GM19023 (cell line): ENCODE measurements around the gene CRIP1.

Experiments used
- ATAC-seq: cut with Tn5 transposase; IDR thresholded peaks from one replicate; pipeline ENCODE4 v1.9.1; 2021; ENCODE audit warnings: mild to moderate bottlenecking, moderate library complexity; ENCODE audit not compliant: unreplicated experiment

Gene CRIP1

DNA sequence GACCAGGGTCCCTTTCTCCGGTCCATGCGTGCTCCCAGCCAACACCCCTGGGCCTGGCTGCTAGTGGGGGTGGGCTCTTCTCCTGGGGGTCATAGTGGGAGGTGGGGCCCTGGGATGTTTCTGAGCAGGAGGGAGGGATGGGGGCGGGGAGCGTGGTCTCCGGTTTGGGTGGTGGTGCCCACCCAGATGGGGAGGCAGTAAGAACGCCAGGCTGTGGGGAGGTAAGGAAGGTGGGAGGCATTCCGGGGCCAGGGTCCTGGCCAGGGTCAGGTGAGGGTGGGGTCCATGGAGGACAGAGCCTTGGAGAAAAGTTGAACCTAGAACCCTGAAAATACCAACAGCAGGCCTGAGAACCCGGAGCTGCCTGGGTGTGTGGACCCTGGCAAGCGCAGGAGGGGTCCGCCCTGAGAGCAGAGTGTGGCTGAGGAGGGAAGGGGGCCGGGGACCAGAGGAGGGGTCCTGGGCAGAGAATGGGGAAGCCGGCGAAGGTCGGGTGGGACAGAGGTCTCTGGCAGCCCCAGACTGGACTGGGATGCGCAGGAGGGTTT, 6.4 kb upstream of the CRIP1 start:
- no peak for ATAC-seq

DNA sequence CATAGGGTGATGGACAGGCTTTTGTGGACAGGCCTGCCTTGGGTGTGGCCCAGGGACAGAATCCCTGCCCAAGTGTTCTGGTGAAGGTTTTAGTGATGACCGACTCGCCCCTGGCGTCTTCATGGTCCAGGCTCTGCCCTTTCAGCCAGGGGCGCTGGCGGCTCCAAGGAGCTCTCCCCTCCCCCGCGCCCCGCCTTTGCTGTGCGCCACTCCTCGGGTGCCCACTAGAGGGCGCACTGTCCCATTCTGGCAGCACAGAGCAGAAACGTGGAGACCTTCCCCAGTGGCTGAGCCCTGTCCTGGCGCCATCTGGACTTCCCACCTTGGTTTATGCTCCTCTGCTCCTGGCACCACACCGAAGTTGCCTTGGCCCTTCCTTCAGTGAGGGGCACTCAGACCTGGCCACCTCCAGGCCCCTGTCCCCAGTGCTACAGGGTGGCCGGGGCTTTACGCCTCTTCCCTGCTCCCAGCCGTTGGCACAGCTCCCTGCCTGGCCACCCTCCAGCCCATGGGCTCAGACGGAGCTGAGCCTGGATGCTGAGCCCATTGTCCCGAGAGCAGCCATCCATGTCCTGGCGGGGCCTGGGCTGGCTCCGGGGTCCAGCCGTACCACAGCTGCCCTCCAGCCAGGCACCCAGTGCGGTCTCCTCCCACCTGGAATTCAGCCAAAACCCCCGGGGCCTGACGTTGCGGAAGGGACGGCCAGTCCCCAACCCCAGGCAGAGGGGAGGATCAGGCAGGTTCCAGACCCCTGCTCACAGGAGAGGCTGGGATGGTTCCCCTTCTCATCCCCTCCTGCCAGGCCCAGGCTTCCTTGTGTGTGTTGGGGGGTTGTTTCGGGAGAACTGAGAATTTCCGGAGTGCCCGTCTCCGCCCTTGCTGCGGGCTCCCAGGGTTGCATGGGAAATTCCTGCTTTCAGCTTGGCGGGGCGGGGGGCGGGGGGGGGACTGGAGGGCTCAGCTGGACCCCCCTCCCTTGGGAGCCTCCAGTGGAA, 5.6 kb upstream of the CRIP1 start:
- peak; percentile 56 for ATAC-seq

DNA sequence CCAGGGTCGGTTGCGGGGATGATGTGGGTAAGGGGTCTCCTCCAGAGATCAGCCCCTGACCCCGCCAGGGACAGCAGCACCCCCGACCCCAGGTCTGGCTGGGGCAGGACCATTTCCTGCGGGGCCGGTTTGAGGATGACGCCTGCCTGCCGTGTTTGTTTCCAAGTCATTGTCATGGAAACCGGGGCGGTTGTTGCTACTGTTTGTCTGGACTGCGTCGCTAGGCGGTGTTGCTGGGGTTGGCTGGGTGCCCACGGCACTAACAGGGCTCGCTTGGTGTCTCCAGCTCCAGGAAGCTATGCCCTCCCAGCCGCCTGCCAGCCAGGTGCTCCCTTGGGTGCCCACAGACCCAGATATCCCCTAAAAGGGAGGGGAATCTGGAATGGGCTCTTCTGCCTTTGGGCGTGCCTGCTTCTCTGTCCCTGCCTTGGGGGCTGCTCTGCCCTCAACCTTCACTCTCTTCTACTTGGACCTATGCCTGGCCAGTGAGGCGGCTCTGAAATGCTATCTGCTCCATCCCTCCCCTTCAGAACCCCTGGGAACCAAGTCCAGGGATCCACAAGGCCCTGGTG, 4.7 kb upstream of the CRIP1 start:
- peak; percentile 44 for ATAC-seq

DNA sequence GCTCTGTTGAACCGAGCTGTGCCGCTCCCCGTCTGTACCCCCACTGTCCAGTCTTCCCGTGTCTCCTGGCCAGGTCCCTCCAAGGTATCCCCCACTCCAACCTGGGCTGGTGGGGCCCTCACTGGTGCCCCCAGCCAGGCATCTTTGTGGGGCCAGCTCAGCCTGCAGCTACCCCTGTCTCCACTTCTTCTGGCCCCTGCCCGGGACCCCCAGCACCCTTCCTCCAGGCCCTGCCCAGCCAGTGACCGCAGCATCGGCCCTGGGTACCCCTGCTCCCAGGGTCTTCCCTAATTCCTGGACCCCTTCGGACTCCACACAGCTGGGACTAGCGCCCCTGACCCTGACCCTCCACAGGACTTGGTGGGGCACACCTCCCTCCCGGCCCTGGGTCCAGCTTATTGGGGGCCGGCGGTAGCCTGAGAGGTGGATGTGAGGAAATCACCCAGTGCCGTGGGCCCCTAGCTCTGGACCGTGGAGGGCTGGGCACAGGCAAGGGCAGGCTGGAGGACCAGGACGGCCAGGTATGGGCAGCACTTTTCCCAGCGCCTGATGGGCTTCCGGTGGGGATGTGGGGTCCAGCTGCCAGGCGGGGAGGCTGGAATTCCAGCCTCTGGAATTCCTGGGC, 4.1 kb upstream of the CRIP1 start:
- ATAC-seq = no peak

DNA sequence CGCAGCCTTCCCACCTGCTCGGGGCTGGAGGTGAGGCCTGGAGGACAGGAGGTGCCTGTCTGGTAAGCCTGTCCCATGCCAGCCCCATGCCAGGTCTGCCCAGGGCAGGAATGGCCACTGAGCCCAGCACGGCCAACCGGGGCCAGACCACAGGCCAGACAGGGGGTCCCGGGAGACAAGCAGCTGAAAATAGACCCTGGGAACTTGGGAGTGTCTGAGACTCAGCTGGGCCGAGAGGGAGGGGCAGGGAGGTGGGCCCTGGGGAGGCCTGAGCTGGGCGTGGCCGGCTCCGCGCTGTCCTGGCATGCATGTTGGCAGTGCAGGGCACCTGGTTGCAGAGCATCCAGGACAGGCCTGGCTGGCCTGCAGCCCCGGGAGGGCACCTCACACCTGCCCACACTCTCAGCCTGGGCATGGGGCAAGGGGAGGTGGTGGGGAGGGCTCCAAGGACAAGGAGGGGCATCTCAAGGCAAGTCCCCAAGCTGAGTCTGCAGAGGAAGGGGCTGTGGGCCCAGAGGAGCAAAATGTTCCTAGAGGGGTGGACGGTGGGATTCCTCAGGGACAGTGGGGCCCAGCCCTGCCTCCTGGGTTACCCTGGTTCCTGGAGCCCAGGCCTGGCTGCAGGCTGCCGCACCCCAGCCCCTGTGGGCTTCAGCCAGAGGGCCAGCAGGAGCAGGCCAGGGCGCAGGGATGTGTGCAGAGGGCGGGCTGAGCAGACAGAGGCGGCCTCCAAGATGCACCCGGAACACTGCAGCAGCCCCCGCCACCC, 3.2 kb upstream of the CRIP1 start:
- no peak for ATAC-seq

DNA sequence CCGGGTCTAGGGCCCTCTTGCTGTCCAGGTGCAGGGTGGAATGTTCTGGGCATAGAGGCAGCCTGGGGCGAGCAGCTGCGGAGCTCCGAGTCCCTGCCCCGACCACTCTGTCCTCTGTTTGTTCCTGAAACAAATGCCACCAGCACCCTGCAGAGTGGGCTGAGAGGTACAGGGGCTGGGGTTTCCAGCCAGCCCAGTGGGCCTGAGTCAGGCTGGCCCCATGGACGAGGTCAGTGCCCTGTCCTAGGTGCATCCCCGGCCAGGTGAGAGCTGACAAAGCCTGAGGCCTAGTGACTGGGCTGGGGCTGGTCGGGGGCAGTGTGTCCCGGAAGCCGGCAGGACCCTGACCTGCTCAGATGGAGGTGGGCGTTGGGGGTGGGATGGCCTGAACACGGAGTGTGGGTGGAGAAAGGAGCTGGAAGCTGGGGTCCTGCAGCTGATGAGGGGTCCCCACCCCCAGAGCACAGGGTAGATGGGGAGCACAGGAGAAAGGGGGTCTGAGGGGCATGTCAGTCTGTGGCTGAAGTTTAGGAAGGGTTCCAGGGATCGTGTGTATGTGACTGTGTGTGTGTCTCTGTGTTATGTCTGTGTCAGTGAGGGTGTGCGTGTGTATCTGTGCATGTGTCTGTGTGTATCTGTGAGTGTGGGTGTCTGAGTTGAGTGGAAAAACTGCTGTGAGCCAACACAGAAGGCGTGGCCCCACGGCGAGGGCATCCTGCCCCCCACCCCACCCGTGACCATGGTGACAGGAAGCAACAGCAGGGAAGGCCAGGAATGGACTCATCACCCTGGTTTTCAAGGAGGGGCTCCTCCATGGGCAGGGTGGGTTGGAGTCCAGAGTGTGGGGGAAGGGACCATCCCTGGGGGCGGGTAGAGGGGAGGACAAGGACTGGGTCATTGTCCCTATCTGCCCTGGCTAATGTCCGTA, 2.4 kb upstream of the CRIP1 start:
- no peak for ATAC-seq

DNA sequence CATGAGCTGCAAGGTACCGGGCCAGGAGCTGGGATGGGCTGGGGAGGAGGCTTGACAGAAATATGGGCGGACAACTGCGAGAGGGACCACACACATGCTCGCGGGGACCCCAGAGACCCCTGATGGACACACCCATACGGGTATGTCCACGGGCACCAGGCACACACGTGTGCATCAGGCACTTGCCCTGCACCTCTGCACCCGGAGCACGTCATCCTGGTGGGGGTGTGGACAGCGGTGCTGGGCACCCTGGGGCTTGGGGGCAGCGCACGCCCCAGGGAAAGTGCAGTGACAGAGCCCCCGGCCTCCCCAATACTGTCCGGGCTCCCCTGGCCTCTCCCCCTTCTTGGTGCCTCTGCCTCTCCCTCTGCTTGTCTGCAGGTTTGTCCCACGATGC, 1.7 kb upstream of the CRIP1 start:
- ATAC-seq = no peak

DNA sequence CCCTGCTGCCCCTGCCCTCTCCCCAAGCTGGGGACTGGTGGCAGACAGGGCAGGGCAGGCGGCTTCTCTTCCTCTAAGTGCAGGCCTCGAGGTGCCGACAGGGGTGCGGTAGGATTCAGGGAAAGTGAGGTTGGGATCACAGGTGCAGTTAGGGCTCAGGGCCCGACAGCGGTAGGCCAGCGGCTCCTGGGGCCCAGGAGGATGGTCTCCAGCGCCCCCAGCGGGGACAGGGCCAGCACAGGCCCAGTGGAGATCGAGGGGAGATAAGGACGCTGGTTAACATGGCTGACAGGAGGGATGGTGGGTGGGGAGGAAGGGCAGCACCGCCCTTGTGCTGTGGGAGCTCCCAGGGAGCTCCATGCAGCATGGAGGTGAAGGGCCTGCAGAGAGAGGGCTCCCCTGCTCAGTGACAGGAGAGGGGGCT, 935 bp upstream of the CRIP1 start:
- ATAC-seq = no peak

DNA sequence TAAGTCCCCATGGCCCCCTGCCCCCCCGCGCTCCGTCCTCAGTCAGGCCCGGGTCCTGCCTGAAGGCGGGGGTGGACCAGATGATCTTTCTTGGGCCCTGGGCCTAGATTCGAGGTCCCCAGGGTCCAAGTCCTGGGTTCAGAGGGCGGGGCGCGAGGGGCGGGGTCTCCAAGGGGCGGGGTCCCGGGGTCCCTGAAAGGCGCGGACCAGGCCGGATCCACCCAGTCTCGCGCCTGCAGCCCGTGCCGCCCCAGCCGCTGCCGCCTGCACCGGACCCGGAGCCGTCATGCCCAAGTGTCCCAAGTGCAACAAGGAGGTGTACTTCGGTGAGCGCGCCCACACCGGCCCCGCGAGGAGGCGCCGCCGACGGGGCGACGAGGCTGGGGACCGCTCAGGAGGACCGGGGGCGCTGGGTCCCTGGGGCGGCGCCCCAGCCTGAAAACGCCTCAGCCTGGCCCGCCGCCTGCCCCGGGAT, 325 bp downstream of the CRIP1 start:
- no peak for ATAC-seq

DNA sequence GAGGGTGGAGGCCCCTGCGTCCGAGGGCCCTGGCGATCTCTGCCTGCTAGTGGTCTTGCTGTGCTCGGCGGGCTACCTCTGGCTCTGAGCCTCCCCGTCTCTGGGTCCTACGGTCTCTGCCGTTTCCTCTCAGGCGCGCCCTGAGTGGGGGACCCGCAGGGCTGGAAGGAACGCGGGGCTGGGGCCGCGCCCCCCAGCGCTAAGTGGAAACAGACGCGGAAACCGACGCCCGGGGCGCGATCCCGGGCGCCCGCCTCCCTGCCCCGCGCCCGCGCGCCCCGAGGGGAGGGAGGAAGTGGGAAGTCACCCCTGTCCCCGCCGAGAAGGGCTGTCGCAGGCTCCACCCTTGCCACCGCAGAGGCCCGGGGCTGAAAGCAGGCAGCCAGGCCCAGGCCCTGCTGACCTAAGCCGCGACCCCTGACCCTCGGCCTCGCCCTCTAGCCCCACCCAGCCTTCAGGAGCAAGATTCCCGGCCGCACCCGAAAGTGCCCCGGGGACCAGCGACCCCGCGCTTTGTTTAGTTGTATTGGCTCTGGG, 831 bp downstream of the CRIP1 start:
- ATAC-seq = no peak

DNA sequence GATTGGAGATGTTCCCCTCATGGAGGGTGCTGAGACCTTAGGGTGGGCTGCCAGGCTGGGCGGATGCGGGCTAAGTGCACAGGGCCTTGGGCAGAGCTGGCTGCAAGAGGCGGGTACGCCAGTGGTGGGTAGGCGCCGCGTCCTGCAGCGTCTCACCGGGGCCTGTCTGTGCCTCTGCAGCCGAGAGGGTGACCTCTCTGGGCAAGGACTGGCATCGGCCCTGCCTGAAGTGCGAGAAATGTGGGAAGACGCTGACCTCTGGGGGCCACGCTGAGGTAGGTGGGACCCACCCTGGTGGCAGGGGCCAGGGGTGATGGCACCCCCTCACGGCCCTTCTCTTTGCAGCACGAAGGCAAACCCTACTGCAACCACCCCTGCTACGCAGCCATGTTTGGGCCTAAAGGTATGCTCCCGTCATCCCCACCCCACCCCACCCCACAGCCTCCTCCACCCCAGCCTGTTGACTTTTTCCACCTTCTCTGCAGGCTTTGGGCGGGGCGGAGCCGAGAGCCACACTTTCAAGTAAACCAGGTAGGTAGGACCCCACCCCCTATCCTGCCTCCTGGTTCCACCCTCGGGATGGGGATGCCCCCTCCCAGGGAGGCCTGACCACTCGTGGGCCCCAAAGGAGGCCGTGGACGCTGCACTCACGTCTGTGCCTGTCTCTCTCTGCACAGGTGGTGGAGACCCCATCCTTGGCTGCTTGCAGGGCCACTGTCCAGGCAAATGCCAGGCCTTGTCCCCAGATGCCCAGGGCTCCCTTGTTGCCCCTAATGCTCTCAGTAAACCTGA, 1.5 kb downstream of the CRIP1 start:
- no peak for ATAC-seq

DNA sequence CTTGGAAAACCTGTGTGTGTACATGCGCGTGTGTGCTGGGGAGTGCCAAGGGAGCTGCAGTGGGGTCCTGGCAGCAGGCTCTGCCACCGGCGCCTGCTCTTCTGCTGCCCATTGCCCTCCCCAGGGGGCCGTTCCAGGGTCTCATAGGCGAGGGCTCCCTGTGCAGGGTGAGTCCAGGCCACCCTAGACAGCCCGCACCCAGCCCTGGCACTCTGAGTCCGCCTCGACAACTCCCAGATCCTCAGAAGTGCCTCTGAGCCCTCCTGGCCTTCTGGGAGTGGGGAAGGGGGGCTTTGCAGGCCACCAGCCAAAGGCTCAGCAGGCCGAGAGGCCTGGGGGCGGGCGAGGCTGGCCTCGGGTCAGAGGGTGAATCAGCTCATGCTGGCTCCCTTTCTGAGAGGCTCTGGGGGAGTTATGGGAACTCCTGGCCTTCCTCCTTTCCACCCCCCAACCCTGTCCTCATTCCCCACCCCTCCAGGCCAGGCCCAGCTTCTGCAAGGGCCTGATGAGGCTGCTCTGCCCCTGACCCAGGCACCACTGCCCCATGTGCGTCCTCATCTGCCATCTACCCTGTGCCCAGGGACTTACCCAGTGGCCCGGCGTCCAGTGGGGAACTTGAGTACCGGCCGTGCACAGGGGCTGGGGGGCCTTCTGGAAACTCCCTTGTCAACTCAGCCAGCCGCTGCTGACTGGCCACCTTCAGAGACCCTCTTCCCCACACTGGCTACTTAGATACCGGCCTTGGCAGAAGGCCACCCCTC, 2.3 kb downstream of the CRIP1 start:
- ATAC-seq = no peak

DNA sequence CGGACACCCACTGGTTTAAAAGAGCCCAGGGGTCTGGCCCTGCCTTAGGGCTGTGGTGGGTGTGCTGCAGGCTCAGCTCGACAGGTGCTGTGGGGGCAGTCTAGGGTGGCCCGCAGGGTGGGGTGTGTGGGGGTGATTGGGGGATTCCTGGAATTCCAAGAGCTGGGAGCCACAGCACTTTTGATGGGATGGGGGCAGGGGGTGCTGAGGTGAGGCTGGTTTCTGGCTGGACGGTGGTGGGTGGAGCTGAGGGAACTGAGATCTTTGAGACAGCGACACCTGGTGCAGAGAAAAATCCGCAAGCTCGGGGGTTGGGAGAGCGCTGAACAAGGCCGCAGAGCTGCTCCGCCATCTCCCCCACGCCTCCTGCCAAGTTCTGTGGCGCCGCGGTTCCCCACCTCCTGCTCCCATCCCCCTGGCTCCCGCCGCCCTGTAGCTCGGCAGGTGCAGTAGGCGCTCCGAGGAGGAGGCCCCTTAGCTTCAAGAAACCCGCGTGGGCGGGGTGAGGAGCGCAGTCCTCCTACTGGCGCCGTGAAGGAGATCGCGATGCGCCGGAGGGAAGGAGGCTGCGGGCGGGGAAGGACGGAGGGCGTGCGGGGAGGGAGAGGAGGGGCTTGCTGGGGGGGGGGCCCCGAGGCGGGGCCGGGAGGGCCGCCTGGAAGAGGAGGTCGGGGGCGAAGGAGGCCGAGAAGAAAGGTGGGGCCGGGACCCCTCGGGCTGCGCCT, 3.0 kb downstream of the CRIP1 start:
- no peak for ATAC-seq

DNA sequence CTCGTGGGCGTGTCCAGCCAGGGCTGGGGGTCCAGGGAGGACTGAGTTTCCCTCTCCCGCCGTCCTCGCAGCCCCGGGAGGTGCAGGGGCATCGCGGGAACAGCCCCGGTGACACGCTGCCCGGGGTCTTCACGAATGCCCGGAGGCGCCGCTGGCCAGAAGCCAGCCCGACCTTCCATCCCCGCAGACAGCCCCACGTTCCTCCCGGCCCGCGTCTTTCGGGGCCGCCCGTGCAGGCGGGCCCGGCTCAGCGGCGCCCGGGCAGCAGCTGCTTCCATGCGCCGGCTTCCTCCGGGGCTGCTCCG, 3.5 kb downstream of the CRIP1 start:
- ATAC-seq = peak; percentile 0

DNA sequence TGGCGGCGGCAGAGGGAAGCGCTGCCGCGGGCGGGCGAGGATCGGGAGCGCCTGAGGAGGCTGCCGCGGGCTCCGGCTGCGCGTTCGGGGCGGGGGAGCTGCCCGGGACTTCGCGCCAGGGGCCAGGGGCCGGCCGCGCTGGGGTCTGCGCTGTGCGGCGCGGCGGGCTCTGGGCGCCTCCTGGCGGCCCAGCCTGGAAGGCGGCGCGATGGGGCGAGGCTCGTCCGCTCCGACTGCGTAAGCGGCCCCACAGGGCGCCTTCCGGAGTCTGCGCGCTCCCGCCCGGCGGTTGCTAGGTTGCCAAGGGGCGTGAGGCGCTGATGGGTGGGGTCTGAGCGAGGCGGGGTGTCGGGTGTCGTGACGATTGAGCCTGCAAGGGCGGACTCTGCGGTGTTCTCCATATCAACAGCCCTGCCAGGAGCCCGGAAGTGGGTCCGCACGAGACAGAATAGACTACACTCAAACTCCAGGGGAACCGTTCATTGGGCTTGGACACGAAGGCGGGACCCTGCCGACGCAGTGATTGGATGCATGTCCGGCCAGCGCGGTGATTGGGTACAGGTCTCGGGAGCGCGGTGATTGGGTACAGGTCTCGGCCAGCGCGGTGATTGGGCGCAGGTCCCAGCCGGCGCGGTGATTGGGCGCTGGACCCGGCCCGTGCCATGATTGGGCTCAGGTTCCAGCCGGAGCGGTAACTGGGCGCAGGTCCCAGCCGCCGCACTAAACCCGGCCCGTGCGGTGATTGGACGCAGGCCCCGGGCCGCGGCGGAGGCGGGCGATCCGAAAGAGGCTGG, 4.1 kb downstream of the CRIP1 start, which contains the start of gene TEDC1:
TEDC1 (plus strand) TSS at position 675 of the 794 bp plus-strand sequence. CDS start 130 bp downstream, outside the sequence.
- ATAC-seq = peak; percentile 70

DNA sequence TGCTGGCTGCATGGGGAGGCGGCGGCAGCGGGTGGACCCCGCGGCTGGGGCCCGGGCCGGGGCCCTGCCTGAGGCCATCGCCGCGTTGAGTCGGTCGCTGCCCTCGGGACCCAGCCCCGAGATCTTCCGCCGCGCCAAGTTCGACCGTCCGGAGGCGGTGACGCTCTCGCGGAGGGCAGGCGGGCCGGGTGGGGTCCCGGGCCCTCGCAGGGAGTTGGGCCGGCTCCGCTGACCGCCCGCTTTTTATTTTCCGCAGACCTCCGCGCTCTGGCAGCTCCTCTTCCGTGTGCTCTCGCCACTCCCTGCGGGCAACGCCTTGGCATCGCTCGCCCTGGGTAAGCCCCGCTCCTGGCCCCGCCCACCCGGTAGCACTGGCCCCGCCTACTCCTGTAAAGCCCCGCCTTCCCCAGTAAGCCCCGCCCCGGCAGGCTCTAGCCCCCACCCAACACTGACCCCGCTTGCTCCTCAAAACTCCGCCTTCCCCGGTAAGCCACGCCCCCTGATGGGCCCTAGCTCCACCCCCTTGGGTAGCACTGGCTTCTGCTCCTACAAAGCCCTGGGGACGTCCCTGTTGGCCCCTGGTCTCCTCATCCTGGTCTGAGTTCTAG, 4.8 kb downstream of the CRIP1 start:
- no peak for ATAC-seq
